OCI-LY3 (cell line): ENCODE results near the gene MS4A15.

Source experiments
- EZH2phosphoT487 ChIP-seq: fragments of 200-600 bp; shearing (Covaris generic); IDR thresholded peaks from 2 replicates; pipeline ENCODE4 v1.6.1; 2018; ENCODE audit warnings: antibody characterized with exemption, mixed run types, low read depth
- TF ChIP-seq, protein P1 (sequence below): fragments of 200-600, 300-600 bp; sonication (generic); IDR thresholded peaks from 2 replicates; pipeline ENCODE4 v1.5.1; 2014; ENCODE audit warnings: antibody characterized with exemption, low read length, low read depth

DNA sequence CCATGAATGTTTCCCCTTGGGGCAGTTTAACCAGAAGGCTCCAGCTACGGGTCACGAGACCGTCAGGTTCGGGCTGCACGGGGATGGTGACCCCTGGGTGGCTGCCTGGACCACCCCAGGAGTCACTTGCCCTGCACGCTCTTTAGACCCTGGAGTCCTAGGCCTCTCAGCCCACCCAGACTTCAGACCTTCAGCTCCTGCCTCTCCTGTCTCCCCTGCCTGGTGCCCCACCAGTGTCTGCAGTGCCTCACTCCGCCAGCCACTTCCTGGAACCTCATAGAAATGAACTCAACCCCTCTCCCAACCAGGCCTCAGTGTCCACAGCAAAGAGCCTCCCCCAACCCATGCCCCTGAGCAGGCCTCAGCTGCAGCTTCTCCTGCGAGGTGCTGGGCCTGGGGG, 16.0 kb downstream of the MS4A15 start:
- TF ChIP-seq, protein P1, sequence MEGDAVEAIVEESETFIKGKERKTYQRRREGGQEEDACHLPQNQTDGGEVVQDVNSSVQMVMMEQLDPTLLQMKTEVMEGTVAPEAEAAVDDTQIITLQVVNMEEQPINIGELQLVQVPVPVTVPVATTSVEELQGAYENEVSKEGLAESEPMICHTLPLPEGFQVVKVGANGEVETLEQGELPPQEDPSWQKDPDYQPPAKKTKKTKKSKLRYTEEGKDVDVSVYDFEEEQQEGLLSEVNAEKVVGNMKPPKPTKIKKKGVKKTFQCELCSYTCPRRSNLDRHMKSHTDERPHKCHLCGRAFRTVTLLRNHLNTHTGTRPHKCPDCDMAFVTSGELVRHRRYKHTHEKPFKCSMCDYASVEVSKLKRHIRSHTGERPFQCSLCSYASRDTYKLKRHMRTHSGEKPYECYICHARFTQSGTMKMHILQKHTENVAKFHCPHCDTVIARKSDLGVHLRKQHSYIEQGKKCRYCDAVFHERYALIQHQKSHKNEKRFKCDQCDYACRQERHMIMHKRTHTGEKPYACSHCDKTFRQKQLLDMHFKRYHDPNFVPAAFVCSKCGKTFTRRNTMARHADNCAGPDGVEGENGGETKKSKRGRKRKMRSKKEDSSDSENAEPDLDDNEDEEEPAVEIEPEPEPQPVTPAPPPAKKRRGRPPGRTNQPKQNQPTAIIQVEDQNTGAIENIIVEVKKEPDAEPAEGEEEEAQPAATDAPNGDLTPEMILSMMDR: no peak
- no peak for TF ChIP-seq EZH2phosphoT487
